A673 (cell line): ENCODE data around the gene TMEM178B.

ENCODE experiments used
- EZH2 ChIP-seq: fragments of 200-600 bp; sonication (generic); IDR thresholded peaks from 2 replicates; pipeline ENCODE4 v1.6.1; 2017; ENCODE audit warnings: borderline replicate concordance, low read depth, mild to moderate bottlenecking, mixed read lengths, antibody characterized with exemption, low read length; ENCODE audit not compliant: poor library complexity, severe bottlenecking
- TF ChIP-seq, protein P1 (sequence below): fragments of 300-800, 200-600 bp; sonication (generic); conservative IDR thresholded peaks from 2 replicates; pipeline ENCODE4 v1.5.1; 2017; ENCODE audit warnings: low read depth, mild to moderate bottlenecking, antibody characterized with exemption, low read length, moderate library complexity, mixed read lengths

DNA sequence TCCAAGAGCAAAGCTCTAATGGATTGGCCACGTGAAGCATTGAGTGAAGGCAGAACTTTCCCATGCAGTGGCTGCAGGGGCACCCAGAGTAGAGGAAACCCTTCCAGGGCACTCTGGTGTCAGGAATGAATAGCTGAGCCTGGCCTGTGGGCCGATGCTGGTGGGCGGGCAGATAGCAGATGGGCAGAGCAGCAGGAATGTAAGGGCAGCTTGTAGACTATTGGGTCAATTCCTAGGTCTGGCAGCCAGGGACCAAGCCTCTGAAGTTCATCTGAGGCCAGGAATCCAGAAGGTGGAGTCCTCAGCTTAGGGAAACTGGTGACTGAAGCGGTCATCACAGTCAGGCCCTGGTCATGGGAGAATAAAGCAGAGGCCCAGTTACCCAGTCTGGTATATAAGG lies 115.4 kb downstream of the TMEM178B start:
- no peak for TF ChIP-seq EZH2
- TF ChIP-seq, protein P1, sequence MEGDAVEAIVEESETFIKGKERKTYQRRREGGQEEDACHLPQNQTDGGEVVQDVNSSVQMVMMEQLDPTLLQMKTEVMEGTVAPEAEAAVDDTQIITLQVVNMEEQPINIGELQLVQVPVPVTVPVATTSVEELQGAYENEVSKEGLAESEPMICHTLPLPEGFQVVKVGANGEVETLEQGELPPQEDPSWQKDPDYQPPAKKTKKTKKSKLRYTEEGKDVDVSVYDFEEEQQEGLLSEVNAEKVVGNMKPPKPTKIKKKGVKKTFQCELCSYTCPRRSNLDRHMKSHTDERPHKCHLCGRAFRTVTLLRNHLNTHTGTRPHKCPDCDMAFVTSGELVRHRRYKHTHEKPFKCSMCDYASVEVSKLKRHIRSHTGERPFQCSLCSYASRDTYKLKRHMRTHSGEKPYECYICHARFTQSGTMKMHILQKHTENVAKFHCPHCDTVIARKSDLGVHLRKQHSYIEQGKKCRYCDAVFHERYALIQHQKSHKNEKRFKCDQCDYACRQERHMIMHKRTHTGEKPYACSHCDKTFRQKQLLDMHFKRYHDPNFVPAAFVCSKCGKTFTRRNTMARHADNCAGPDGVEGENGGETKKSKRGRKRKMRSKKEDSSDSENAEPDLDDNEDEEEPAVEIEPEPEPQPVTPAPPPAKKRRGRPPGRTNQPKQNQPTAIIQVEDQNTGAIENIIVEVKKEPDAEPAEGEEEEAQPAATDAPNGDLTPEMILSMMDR, result no peak
